HCT116 (cell line): ENCODE measurements around the gene TMC6.
"Not testable (repeated sequence)": the region's sequence is repeated elsewhere in the genome, so short reads cannot be mapped to it uniquely, and the experiment has no call there.

Experiments
- CEBPB ChIP-seq: IDR thresholded peaks from 2 replicates; pipeline ENCODE4 v1.6.1; 2012; ENCODE audit warnings: low read depth
- EGR1 ChIP-seq: IDR thresholded peaks from 2 replicates; pipeline ENCODE4 v1.6.1; 2012; ENCODE audit warnings: low read depth
- EZH2 ChIP-seq: fragments of 200-600 bp; sonication (generic); IDR thresholded peaks from 2 replicates; pipeline ENCODE4 v1.6.1; 2017; ENCODE audit warnings: antibody characterized with exemption, mixed run types
- POLR2A ChIP-seq: IDR thresholded peaks from 2 replicates; pipeline ENCODE4 v1.7.0; 2011; ENCODE audit warnings: borderline replicate concordance; ENCODE audit not compliant: insufficient read depth, insufficient read length; ENCODE audit errors: extremely low read depth
- POLR2AphosphoS5 ChIP-seq: IDR thresholded peaks from 2 replicates; pipeline ENCODE4 v1.6.1; 2011; ENCODE audit warnings: mild to moderate bottlenecking, low read depth, low read length, moderate library complexity
- RAD21 ChIP-seq: IDR thresholded peaks from 2 replicates; pipeline ENCODE4 v1.6.1; 2012; ENCODE audit warnings: low read depth, mild to moderate bottlenecking
- SIN3A ChIP-seq: IDR thresholded peaks from 2 replicates; pipeline ENCODE4 v1.6.1; 2012; ENCODE audit warnings: low read depth
- SP1 ChIP-seq: IDR thresholded peaks from 2 replicates; pipeline ENCODE4 v1.6.1; 2012; ENCODE audit warnings: low read depth
- ZFX ChIP-seq: fragments of 450-650 bp; IDR thresholded peaks from 2 replicates; pipeline ENCODE4 v1.6.1; 2017
- ZNF274 ChIP-seq: fragments of 200-500 bp; sonication (Bioruptor generic); IDR thresholded peaks from 2 replicates; pipeline ENCODE4 v1.6.1; 2014; ENCODE audit warnings: mild to moderate bottlenecking, low read depth, low read length, inconsistent platforms
- TF ChIP-seq, protein P1 (sequence below), 3 experiments: fragments of 200-600 bp in 1 of 3; sonication (generic) in 1 of 3; IDR thresholded peaks in 2 of 3; conservative IDR thresholded peaks in 1 of 3; 2 replicates each; pipeline ENCODE4 v1.5.1; 2012 to 2017; ENCODE audit warnings: low read depth in 2 of 3, low read length in 2 of 3, antibody characterized with exemption in 1 of 3, borderline replicate concordance in 1 of 3, control low read depth in 1 of 3, mild to moderate bottlenecking in 1 of 3, mixed read lengths in 1 of 3, mixed run types in 1 of 3, moderate library complexity in 1 of 3; ENCODE audit not compliant: insufficient read depth in 1 of 3
- TF ChIP-seq, protein P2 (sequence below): IDR thresholded peaks from 2 replicates; pipeline ENCODE4 v1.6.1; 2012; ENCODE audit warnings: low read depth
- TF ChIP-seq, protein P3 (sequence below): IDR thresholded peaks from 2 replicates; pipeline ENCODE4 v1.6.1; 2012

DNA sequence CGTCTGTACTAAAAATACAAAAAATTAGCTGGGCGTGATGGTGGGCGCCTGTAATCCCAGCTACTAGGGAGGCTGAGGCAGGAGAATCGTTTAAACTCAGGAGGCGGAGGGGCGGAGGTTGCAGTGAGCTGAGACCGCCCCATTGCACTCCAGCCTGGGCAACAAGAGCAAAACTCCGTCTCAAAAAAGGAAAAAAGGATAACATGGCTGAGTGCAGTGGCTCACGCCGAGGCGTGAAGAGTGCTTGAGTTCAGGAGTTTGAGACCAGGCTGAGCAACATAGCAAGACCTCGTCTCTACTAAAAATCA, 11.3 kb upstream of the TMC6 start:
- TF ChIP-seq, protein P1, sequence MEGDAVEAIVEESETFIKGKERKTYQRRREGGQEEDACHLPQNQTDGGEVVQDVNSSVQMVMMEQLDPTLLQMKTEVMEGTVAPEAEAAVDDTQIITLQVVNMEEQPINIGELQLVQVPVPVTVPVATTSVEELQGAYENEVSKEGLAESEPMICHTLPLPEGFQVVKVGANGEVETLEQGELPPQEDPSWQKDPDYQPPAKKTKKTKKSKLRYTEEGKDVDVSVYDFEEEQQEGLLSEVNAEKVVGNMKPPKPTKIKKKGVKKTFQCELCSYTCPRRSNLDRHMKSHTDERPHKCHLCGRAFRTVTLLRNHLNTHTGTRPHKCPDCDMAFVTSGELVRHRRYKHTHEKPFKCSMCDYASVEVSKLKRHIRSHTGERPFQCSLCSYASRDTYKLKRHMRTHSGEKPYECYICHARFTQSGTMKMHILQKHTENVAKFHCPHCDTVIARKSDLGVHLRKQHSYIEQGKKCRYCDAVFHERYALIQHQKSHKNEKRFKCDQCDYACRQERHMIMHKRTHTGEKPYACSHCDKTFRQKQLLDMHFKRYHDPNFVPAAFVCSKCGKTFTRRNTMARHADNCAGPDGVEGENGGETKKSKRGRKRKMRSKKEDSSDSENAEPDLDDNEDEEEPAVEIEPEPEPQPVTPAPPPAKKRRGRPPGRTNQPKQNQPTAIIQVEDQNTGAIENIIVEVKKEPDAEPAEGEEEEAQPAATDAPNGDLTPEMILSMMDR (IDR thresholded peaks at IDR 0.05 in 2 of 3, conservative IDR thresholded peaks at IDR 0.05 in 1 of 3; ENCODE audit: borderline replicate concordance in 1 of 3, insufficient read depth in 1 of 3, low read depth in 2 of 3, low read length in 2 of 3): not testable (repeated sequence)
- not testable (repeated sequence) for TF ChIP-seq EZH2, RAD21, SP1, EGR1, CEBPB, POLR2AphosphoS5, POLR2A, ZNF274, ZFX, SIN3A
- TF ChIP-seq, protein P2, sequence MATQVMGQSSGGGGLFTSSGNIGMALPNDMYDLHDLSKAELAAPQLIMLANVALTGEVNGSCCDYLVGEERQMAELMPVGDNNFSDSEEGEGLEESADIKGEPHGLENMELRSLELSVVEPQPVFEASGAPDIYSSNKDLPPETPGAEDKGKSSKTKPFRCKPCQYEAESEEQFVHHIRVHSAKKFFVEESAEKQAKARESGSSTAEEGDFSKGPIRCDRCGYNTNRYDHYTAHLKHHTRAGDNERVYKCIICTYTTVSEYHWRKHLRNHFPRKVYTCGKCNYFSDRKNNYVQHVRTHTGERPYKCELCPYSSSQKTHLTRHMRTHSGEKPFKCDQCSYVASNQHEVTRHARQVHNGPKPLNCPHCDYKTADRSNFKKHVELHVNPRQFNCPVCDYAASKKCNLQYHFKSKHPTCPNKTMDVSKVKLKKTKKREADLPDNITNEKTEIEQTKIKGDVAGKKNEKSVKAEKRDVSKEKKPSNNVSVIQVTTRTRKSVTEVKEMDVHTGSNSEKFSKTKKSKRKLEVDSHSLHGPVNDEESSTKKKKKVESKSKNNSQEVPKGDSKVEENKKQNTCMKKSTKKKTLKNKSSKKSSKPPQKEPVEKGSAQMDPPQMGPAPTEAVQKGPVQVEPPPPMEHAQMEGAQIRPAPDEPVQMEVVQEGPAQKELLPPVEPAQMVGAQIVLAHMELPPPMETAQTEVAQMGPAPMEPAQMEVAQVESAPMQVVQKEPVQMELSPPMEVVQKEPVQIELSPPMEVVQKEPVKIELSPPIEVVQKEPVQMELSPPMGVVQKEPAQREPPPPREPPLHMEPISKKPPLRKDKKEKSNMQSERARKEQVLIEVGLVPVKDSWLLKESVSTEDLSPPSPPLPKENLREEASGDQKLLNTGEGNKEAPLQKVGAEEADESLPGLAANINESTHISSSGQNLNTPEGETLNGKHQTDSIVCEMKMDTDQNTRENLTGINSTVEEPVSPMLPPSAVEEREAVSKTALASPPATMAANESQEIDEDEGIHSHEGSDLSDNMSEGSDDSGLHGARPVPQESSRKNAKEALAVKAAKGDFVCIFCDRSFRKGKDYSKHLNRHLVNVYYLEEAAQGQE: not testable (repeated sequence)
- TF ChIP-seq, protein P3, sequence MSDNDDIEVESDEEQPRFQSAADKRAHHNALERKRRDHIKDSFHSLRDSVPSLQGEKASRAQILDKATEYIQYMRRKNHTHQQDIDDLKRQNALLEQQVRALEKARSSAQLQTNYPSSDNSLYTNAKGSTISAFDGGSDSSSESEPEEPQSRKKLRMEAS: not testable (repeated sequence)
